ENCODE results near the gene KCNJ3.

DNA sequence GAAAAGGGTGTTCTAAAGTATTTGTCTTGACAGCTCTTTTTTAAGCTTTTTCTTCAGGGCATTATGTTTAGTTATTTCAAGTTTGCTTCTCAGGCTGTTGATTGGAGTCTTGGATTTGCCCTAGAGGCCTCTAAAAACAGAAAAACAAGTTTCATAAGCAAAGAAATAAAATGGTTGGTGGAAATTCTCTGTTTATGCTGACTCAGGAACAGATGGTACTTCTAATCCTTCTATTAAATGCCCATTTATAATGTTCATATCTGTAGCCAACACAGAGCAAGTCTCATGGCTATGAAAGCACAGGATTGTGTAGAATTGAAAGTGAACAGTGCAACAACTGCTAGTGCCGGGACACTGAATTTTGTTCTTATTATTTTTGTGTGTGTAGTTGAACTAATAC lies 60.4 kb downstream of the KCNJ3 start:
- TF ChIP-seq, protein P1, sequence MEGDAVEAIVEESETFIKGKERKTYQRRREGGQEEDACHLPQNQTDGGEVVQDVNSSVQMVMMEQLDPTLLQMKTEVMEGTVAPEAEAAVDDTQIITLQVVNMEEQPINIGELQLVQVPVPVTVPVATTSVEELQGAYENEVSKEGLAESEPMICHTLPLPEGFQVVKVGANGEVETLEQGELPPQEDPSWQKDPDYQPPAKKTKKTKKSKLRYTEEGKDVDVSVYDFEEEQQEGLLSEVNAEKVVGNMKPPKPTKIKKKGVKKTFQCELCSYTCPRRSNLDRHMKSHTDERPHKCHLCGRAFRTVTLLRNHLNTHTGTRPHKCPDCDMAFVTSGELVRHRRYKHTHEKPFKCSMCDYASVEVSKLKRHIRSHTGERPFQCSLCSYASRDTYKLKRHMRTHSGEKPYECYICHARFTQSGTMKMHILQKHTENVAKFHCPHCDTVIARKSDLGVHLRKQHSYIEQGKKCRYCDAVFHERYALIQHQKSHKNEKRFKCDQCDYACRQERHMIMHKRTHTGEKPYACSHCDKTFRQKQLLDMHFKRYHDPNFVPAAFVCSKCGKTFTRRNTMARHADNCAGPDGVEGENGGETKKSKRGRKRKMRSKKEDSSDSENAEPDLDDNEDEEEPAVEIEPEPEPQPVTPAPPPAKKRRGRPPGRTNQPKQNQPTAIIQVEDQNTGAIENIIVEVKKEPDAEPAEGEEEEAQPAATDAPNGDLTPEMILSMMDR (IDR thresholded peaks at IDR 0.05): no peak
- no peak for TF ChIP-seq POLR2A (IDR thresholded peaks at IDR 0.05)
- TF ChIP-seq POLR2AphosphoS5 (IDR thresholded peaks at IDR 0.05): no peak
